ENCODE measurements around the gene PDE4D. TPM values are rescaled to one million over a fixed set of nuclear protein-coding genes. Genes with fewer than 3 reads are reported as not detected.

Gene PDE4D
- total and polyA plus RNA-seq, 2 donors (not counting 3 experiments of a cell fraction or from before 2014, with no cell fraction given), result 34.5 to 51.2 TPM

- TF ChIP-seq FOS (IDR thresholded peaks at IDR 0.05; ENCODE audit: borderline replicate concordance, insufficient read depth, low read length) (no peak), POLR2A (IDR thresholded peaks at IDR 0.05; ENCODE audit: low read depth, low read length) (no peak), POLR2AphosphoS5 (IDR thresholded peaks at IDR 0.05; ENCODE audit: insufficient read depth, low read depth, low read length) (no peak), MAX (IDR thresholded peaks at IDR 0.05; ENCODE audit: insufficient read depth, insufficient read length) (no peak), MYC (IDR thresholded peaks at IDR 0.05; ENCODE audit: low read depth, low read length) (no peak), JUN (IDR thresholded peaks at IDR 0.05; ENCODE audit: borderline replicate concordance, insufficient read depth, insufficient read length, low read depth) (no peak)
- Histone ChIP-seq H3K4me2 (ENCODE audit: insufficient read depth, low read length) (no peak overlapping the region), H3K9me3 (replicated peaks; ENCODE audit: control insufficient read depth, insufficient read depth, low read length) (no peaks in the 10 kb centered on the region), H3K9ac (replicated peaks; ENCODE audit: extremely low read depth, insufficient read depth, low read length) (no peak overlapping the region), H2AFZ (ENCODE audit: low read depth, low read length) (no peak overlapping the region), H3K9me1 (replicated peaks; ENCODE audit: control insufficient read depth, extremely low read depth, insufficient read depth, low read length) (no peaks in the 10 kb centered on the region), H3K4me3 (replicated peaks in 1 of 3; ENCODE audit: insufficient read depth in 1 of 3, low read depth in 1 of 3, low read length in 3 of 3) (no peak overlapping the region), H3K27ac (ENCODE audit: insufficient read depth, low read depth, low read length) (no peak overlapping the region), H3K4me1 (ENCODE audit: control insufficient read depth, extremely low read depth, insufficient read depth, low read length) (peaks cover 6% of the 10 kb centered on the region), H3K79me2 (ENCODE audit: control insufficient read depth, insufficient read depth, low read length) (no peaks in the 10 kb centered on the region), H4K20me1 (replicated peaks; ENCODE audit: control insufficient read depth, extremely low read depth, insufficient read depth, low read length) (no peaks in the 10 kb centered on the region), H3K27me3 (ENCODE audit: control insufficient read depth in 2 of 2, insufficient read depth in 2 of 2, low read length in 2 of 2) (no peaks in the 10 kb centered on the region), H3K36me3 (ENCODE audit: control insufficient read depth in 2 of 2, extremely low read depth in 1 of 2, insufficient read depth in 2 of 2, low read length in 2 of 2) (no peaks in the 10 kb centered on the region)
- POLR2A ChIA-PET, result no interaction called here
- CTCF ChIA-PET, result no interaction called here
- DNase-seq (ENCODE audit: low read depth, low spot score), result no peak
- no peak for FAIRE-seq
- intact Hi-C loops (cut with micrococcal nuclease), result no loop called here
- no TSS peak for BruUV-seq (replicated peaks)
- dilution Hi-C loops (cut with MboI; ENCODE audit: extremely low pct_ligation_motif_present, low sequenced_read_pairs), result no loop called here
Measured at GRCh38 chr5:59712836-59713497, 180.6 kb downstream of the PDE4D start.

GRCh38 chr5:59711310-59711709 lies 182.2 kb downstream of the PDE4D start:
- no peak for TF ChIP-seq MAX (IDR thresholded peaks at IDR 0.05; ENCODE audit: insufficient read depth, insufficient read length)
- TF ChIP-seq CTCF (IDR thresholded peaks at IDR 0.05; ENCODE audit: extremely low read depth in 1 of 2, insufficient read depth in 1 of 2, low read depth in 1 of 2, low read length in 2 of 2), result no peak
- TF ChIP-seq FOS (IDR thresholded peaks at IDR 0.05; ENCODE audit: borderline replicate concordance, insufficient read depth, low read length), result no peak
- no peak for TF ChIP-seq POLR2A (IDR thresholded peaks at IDR 0.05; ENCODE audit: low read depth, low read length)
- TF ChIP-seq JUN (IDR thresholded peaks at IDR 0.05; ENCODE audit: borderline replicate concordance, insufficient read depth, insufficient read length, low read depth), result no peak
- no peak for TF ChIP-seq EZH2 (IDR thresholded peaks at IDR 0.05; ENCODE audit: borderline replicate concordance, low read depth, low read length, severe bottlenecking)
- TF ChIP-seq MYC (IDR thresholded peaks at IDR 0.05; ENCODE audit: low read depth, low read length), result no peak
- ChIA-PET CTCF (interaction anchor here (1.6 to 2.7 kb wide), 4 partner anchors 12 to 205 kb away, joined by 3 to 12 read pairs (median 5); no protein-coding TSS in a partner anchor), POLR2A (no interaction called here)
- Histone ChIP-seq H3K9ac (replicated peaks; ENCODE audit: extremely low read depth, insufficient read depth, low read length) (no peak overlapping the region), H3K36me3 (ENCODE audit: control insufficient read depth in 2 of 2, extremely low read depth in 1 of 2, insufficient read depth in 2 of 2, low read length in 2 of 2) (no peaks in the 10 kb centered on the region), H3K4me2 (ENCODE audit: insufficient read depth, low read length) (no peak overlapping the region), H3K4me1 (ENCODE audit: control insufficient read depth, extremely low read depth, insufficient read depth, low read length) (peaks cover 6% of the 10 kb centered on the region), H3K4me3 (replicated peaks in 1 of 3; ENCODE audit: insufficient read depth in 1 of 3, low read depth in 1 of 3, low read length in 3 of 3) (no peak overlapping the region), H3K27ac (ENCODE audit: insufficient read depth, low read depth, low read length) (no peak overlapping the region), H3K9me3 (replicated peaks; ENCODE audit: control insufficient read depth, insufficient read depth, low read length) (no peaks in the 10 kb centered on the region), H3K9me1 (replicated peaks; ENCODE audit: control insufficient read depth, extremely low read depth, insufficient read depth, low read length) (no peaks in the 10 kb centered on the region), H3K27me3 (ENCODE audit: control insufficient read depth in 2 of 2, insufficient read depth in 2 of 2, low read length in 2 of 2) (no peaks in the 10 kb centered on the region), H2AFZ (ENCODE audit: low read depth, low read length) (no peak overlapping the region), H4K20me1 (replicated peaks; ENCODE audit: control insufficient read depth, extremely low read depth, insufficient read depth, low read length) (no peaks in the 10 kb centered on the region), H3K79me2 (ENCODE audit: control insufficient read depth, insufficient read depth, low read length) (no peaks in the 10 kb centered on the region)
- intact Hi-C loops (cut with micrococcal nuclease), result no loop called here
- dilution Hi-C loops (cut with MboI; ENCODE audit: extremely low pct_ligation_motif_present, low sequenced_read_pairs), result no loop called here
- BruUV-seq (replicated peaks), result no TSS peak
- DNase-seq (ENCODE audit: low read depth, low spot score) (no peak), FAIRE-seq (no peak)

All from endothelial cell of umbilical vein (primary cell).